Anterior cingulate cortex (tissue), 58 donors: ENCODE data around the gene SLC29A4.
"Not testable (repeated sequence)": the region's sequence is repeated elsewhere in the genome, so short reads cannot be mapped to it uniquely, and the experiment has no call there.

Source experiments
- DNase-seq, 58 donors: peaks; one replicate each; lab custom pipeline; 2025; lab: John Stamatoyannopoulos, UW

SLC29A4 gene

DNA sequence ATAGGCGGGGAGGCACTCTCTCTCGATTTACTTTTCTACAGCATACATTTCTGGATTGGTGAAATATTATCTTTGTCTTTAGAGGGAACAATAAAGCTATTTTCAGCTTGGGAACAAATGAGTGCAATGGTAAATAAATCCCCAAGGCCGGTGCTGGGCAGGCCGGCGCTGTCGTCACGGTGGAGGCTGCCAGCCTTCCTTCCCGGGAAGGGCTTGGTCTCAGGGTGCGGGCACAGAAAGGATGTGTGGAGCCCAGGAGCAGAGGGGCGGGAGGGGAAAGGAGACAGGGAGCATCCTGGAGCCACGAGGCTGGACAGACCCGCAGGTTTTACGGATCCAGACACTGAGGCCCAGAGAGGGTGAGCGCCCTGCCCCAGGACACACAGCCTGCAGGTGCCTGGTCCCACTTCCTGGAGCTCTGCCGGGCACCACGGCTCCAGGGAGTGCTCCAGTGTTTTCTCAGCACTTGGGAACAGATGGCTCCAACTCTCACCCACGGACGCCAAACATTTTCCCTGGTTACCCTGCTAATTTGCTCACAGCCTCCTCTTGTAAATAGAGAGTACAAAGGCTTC is 8.8 kb upstream of the SLC29A4 start:
- DNase-seq = peak in 21 of 58 donors; percentile 6 to 64 (median 32)

DNA sequence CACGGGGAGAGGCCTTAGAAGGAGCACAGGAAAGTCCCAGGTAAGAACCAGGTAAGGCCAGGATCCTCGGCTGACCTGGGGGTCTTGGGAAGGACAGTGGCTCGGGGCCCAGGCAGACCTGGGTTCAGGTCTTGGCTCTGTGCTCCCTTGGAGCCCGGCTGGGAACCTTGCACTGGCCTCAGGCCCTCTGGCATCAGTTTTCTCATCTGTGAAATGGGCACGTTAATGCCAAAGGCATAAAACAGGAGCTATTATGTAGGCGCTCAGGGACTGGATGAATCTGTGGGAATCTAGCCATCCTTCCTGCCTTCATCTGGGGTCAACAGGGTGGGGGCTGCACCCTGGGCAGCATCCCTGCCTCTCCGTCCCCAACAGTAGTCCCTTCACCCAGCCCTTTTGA is 8.3 kb upstream of the SLC29A4 start:
- no peak for DNase-seq

DNA sequence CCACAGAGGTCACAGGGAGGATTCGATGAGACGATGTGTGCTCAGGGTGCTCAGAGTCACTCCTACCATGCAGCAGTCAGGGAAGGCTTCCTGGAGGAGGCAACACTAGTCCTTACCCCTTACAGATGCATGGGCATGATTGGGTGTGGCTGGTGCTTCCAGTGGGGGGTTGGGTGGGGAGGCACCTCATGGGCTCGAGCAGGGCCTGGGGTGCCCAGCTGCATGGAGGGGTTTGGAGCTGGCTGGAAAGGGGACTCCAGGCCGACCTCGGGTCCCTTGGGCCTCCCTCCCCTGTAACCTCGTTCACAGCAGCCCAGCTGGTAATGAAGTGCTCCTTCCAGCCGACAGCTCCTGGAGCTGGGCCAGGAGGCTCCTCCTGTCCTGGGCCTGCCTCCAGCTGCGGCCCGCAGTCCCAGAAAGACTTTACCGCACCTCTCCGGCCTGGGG is 7.7 kb upstream of the SLC29A4 start:
- DNase-seq = not testable (repeated sequence)

DNA sequence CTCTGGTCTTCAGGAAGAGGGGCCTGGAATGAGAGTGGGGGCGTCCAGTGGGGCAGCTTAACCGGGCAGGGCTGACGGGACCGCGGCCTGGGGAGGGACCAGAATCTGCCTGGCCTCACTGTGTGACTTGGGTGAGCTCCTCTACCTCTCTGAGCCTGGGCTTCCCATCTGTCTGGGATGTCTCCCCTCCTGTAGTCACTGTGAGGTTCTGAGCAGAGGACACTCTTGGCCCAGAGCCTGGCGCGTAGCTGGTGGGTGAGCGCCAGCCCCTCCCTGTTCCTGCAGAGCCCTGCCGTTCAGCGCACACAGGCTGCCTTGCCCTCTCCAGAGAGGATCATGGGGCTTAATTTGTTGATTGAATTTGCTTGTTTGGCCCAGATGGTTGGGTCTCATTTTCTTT is 7.2 kb upstream of the SLC29A4 start:
- DNase-seq = peak in 2 of 58 donors; percentile 2 to 12

DNA sequence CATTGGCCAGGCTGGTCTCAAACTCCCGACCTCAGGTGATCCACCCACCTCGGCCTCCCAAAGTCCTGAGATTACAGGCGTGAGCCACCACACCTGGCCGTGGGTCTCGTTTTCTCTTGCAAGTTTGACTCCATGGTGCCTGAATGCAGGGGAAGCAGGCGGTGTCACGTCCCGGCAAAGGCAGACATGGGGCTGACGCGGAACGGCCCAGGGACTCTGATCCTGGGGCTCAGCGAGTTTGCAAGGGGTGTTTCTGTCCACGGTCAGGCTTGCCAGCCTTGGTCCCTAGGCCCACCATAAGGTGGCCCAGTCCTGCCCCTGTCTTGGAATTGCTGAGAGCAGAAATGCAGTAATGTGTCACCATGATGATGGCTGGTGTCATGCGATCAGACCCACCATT is 6.6 kb upstream of the SLC29A4 start:
- not testable (repeated sequence) for DNase-seq

DNA sequence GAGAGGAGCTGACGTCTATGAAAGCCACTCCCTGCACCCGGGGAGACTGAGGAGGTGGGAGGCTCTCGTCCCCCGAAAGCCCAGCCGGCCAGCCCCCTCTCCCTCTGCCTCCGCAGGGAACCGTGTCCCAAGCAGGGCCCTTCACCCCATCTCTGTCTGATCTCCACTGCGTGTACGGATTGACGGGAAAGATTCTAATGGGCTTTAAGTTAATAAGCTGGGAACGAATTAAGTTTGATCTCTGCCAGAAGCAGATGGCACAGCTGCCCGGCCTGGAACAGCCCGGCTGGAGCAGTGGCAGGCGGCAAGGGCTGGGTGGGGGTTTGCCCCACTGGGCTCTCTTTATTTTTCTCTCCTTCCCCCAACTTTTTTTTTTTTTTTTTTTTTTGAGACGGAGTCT is 6.1 kb upstream of the SLC29A4 start:
- no peak for DNase-seq

DNA sequence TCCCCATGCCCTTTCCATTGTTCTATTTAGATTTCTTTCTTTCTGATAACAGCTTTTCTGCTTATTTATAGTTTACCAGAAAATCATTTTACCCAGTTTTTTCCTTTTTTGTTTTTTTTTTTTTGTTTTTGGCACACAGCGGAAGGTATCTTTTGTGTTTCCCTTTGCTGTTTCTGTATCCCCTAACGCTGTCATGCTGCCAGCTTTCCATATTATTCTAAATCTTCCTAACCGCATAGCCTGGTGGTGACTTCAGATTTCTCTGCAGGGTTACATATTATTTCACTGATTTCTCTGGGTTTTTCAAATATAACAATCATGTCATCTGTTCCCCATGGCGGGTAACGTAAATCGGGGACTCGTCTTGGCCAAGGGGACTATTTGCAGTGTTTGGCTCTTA is 4.0 kb upstream of the SLC29A4 start:
- no peak for DNase-seq

DNA sequence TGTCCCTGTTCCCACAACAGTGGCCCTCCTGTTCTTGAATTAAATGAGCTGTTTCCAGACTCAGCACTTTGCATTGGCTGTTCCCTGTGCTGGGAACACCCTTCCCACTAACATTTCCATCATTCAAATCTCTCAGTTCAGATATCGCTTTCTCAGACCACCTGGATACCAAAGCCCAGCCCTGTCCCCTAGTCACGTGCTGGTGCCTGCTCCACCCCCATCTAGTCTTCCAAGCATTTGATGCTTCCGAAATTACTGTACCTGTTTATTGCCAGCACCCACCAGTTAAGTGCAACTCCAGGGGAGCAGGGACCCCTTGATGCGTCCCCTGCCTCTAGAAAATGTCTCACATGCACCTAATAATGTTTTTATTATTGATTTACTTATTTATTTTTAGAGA is 3.0 kb upstream of the SLC29A4 start:
- no peak for DNase-seq

DNA sequence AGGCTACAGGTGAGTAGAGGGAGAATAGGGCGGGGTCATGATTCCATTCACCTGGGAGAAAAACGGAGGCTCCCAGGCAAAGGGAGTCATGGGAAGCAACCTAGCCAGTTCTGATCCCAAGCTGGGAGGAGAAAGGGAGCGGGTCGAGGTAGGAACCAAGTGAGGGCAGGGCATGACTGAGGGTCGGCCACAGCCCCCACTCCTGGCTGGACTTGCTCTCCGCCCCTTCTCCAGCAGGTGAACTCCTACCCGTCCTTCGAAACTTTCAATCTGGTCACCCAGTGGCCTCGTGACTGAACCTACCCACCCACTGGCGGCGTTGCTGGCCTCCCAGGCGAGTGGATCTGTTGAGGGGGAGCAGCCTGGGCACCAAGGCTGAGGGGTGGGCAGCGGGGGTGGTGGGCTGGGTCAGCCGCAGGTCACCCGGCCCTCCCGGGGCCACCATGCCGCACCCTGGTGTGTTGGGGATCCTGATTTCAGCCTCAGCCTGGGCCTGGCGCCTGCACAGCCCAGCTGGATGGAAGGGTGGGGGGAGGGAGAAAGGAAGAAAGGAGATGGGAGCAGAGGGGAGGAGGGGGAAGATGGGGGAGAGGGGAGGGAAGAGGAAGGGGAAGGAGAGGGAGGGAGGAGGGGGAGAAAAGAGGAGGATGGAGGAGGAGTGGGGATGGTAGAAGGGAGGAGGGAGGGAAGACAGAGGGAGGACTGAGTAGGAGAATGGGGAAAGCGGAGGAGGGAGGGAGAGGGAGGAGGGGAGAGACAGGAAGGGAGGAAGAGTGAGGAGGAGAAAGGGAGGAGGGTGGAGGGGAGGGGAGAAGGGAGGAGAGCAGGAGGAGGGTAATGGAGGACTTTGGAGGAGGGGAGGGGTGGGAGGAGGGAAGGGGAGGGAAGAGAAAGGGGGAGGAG is 894 bp upstream of the SLC29A4 start:
- DNase-seq = not testable (repeated sequence)

DNA sequence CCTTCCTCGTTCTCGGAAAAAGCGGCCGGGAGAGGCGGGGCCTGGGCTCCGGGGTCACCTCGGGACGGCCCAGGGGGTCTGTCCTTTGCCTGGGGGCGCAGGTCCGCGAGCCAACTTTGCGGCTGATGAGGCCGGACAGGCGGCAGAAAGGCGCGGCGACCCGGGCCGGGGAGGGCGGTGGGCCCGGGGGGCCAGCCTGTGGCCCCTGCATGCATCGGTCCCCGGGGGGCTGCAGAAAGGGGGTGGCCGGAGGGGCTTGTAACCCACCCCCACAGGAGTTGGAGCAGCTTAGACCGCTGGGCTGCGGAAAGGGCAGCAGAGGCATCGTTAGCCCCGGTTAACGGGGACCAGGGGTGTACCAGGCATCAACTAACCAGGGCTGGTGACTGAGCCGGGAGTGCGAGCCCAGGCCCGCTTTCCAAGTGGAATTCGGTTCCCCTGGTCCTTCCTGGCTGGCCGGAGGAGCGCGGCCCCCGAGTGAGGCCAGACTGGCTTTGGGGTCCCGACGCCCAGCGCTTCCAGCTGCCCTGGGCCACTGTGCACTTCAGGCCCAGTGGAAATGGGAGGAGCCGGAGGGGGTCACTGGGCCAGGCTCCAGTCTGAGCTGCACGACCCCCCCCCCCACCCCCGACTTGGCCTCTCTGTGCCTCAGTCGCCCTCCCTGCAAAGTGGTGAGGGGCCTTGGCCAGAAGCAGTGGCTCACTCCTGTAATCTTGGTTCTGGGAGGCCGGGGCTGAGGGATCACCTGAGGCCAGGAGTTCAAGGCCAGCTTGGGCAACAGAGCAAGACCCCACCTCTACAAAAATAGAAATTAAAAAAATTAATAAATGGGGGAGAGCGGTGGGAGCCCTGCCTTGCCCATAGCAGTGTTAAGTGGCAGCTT is 919 bp downstream of the SLC29A4 start:
- peak in 1 of 58 donors; percentile 6 for DNase-seq

DNA sequence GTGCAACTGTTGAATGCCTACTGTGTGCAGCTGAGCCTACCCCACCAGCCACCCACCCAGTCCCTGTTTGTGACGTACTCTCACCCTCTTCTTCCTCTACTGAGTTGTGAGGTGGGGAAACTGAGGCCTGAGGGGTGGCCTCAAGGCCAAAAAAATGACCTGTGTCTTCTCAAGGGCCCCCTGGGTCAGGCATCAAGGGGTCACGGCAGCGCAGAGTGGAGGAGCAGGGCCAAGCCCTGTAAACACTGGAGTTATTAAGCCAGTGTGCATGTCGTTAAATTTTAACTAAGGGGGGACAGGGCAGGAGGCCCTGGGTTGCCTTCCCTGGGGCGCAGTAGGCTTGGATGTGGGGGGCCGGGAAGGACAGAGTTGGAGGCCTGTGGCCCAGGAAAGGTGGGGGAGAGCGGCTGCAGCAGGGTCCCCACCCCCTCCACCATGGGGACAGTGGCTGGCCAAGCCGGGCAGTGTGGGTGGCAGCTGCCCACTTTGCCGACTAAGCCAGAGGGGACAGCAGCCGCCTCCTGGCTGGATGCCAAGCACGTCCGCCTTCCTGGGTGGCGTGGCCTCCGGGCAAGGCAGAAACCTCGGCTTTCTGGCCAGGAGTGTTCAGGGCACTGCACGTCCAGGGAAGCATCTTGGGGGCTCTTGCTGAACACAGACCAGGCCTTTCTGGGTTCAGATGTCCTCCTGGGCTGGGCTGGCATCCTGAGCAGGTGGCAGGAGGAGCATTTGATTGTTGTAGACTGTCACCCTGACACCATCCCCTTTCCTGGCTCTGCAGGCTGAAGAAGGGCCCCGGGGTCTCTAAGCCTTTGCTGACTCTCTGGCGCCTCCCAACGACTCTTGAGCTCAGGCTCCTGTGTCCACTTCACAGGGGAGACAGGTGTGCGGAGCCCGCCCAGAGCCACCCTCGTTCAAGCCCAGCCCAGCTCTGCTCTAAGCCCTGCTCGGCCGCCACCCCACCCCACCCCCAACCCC is 1.9 kb downstream of the SLC29A4 start:
- peak in 54 of 58 donors; percentile 17 to 82 (median 44) for DNase-seq

DNA sequence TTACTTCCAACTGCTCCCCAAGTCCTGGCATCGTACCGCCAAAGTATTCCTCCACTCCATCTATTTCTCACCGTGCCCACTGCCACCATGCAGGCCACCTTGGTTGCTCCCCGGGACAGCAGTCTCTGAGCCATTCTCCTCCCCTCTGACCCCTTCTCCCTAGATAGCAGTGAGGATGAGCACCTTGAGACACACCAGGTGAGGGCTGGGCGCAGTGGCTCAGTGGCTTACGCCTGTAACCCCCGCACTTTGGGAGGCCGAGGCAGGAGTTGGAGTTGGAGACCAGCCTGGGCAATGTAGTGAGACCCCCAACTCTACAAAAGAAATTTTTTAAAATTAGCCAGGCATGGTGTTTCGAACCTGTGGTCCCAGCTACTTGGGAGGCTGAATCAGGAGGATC is 4.2 kb downstream of the SLC29A4 start:
- no peak for DNase-seq

DNA sequence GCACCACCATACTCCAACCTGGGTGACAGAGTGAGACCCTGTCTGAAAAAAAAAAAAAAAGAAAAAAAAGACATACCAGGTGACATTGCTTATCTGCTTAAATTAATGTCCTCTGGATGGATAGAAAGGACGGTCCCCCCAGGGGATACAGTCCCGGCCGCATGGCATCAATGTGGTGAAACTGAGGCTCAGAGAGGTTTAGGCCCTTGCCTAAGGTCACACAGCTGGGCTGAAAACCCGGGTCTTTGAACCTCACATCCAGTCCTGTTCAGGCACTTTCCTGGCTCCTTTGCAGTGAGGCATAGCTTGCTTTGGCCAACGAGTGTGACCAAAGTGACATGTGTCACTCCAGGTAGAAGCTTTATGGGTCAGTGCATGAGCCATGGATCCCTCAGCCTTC is 4.6 kb downstream of the SLC29A4 start:
- not testable (repeated sequence) for DNase-seq

DNA sequence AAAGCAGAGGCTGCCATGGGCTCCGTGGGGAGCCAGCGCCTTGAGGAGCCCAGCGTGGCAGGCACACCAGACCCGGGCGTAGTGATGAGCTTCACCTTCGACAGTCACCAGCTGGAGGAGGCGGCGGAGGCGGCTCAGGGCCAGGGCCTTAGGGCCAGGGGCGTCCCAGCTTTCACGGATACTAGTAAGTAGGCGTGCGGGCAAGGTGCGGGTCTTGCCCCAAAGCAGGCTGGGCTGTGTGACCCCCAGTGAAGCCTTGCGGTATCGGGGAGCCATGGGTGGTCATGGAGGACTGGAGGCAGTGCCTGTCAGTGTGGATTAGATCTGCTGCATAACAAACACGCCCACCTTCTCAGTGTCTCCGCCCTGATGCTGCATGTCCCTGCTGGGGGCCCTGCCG is 5.1 kb downstream of the SLC29A4 start:
- no peak for DNase-seq

DNA sequence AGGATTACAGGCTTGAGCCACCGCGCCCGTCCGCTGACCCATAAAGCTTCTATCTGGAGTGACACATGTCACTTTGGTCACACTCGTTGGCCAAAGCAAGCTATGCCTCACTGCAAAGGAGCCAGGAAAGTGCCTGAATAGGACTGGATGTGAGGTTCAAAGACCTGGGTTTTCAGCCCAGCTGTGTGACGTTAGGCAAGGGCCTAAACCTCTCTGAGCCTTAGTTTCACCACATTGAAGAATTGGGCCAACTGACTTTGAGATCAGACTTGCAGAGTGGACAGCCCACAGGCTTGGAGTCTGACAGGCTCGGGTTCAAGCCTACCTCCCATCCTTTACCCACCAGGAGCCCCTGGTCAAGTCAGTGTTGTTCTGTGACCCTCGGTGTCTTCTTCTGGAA is 5.8 kb downstream of the SLC29A4 start:
- not testable (repeated sequence) for DNase-seq

DNA sequence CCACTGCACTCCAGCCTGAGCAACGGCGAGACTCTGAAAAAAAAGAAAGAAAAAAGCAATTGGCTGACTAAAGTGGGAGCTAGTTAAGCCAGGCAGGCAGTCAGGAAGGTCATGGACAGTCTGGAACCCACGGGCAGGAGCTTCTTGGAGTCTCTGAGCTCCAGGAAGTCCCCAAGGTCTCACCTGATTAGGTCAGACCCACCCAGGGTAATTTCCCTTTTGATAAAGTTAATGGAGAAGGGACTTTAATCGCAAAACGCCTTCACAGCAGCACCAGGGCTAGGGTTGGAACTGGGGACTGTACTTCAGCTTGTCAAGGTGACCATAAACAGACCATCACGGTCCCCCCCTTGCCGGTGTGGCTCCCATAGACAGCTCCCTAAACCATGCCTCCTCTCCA is 6.6 kb downstream of the SLC29A4 start:
- no peak for DNase-seq

DNA sequence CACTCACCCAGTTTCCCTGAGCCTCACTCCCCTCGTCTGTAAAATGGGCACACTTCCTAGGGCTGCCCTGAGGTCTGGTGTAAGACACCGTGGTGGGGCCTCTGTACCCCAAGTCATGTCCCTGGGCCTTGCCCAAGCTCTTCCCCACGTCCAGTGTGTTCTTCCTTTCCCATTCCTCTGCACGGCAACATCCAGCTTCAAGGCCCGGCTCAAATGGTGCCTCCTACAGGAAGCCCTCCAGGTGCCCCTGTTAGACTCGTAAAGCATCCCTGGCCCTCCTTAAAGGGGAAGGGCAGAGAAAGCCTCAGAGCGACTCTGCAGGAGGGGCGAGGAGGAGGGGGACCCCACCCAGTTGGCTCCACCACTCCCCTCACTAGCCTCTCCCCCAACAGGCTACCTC is 8.6 kb downstream of the SLC29A4 start:
- DNase-seq = no peak

DNA sequence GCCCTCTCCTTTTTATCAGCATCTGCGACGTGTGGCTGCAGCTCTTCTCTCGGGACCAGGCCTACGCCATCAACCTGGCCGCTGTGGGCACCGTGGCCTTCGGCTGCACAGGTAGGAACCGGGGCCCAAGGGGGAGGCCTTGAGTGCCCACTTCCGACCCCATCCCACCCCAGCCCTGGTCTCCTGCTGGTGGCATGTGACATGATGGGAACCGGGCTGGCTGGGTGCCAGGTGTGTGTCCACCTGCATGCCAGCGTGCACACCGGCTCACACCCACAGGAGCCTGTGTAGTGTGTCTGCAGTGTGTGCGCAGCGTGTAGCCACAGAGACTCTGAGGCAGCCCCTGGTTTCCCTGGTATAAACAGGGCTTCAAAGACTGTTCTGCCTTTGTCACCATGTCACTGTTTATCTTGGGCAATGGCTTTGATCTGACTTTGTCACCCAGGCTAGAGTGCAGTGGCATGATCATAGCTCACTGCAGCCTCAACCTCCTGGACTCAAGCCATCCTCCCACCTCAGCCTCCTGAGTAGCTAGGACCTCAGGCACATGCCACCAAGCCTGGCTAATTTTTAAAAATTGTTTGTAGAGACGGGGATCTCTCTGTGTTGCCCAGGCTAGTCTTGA is 9.1 kb downstream of the SLC29A4 start:
- DNase-seq = peak in 1 of 58 donors; percentile 35
